ENCODE data around the gene DNAJC18.

Gene DNAJC18

GRCh38 chr5:139383275-139383992 lies 55.9 kb downstream of the DNAJC18 start, which contains the start of gene SLC23A1:
TSS of gene SLC23A1 (minus strand) at chr5:139383297. CDS start at chr5:139383253, 44 bp downstream.
- H3K9me3 ChIP-seq: no peaks in the 10 kb centered on the region
- peaks cover 19% of the 10 kb centered on the region for H3K4me1 ChIP-seq
- H3K27me3 ChIP-seq: no peaks in the 10 kb centered on the region
- no peak for DNase-seq
- no peaks in the 10 kb centered on the region for H3K36me3 ChIP-seq
- no peak for TF ChIP-seq CTCF (IDR thresholded peaks at IDR 0.05; ENCODE audit: low read depth, low read length)
- no peak within 1 kb of the TSS for H3K4me3 ChIP-seq (ENCODE audit: low read depth, low read length)

- Histone ChIP-seq H3K36me3 (no peaks in the 10 kb centered on the region), H3K4me1 (peaks cover 12% of the 10 kb centered on the region), H3K27me3 (no peaks in the 10 kb centered on the region), H3K4me3 (ENCODE audit: low read depth, low read length) (no peak overlapping the region), H3K9me3 (no peaks in the 10 kb centered on the region)
- no peak for TF ChIP-seq CTCF (IDR thresholded peaks at IDR 0.05; ENCODE audit: low read depth, low read length)
- DNase-seq: no peak
These were observed 56.5 kb downstream of the DNAJC18 start for GRCh38 chr5:139382807-139383206.

- H3K36me3 ChIP-seq: no peaks in the 10 kb centered on the region
- H3K4me1 ChIP-seq: peaks cover 11% of the 10 kb centered on the region
- H3K4me3 ChIP-seq (ENCODE audit: low read depth, low read length): no peak overlapping the region
- DNase-seq: no peak
- no peaks in the 10 kb centered on the region for H3K27me3 ChIP-seq
- H3K9me3 ChIP-seq: no peaks in the 10 kb centered on the region
- no peak for TF ChIP-seq CTCF (IDR thresholded peaks at IDR 0.05; ENCODE audit: low read depth, low read length)
These were observed 57.2 kb downstream of the DNAJC18 start for GRCh38 chr5:139381837-139382761.

- H3K4me1 ChIP-seq: peaks cover 11% of the 10 kb centered on the region
- no peaks in the 10 kb centered on the region for H3K9me3 ChIP-seq
- H3K36me3 ChIP-seq: no peaks in the 10 kb centered on the region
- H3K27me3 ChIP-seq: no peaks in the 10 kb centered on the region
- DNase-seq: no peak
- H3K4me3 ChIP-seq (ENCODE audit: low read depth, low read length): no peak overlapping the region
- TF ChIP-seq CTCF (IDR thresholded peaks at IDR 0.05; ENCODE audit: low read depth, low read length): no peak
These were observed 59.5 kb downstream of the DNAJC18 start for GRCh38 chr5:139379626-139380449.

GRCh38 chr5:139378941-139379361 lies 60.4 kb downstream of the DNAJC18 start:
- peaks cover 11% of the 10 kb centered on the region for H3K4me1 ChIP-seq
- no peaks in the 10 kb centered on the region for H3K9me3 ChIP-seq

More at GRCh38 chr5:139378941-139379361, 60.4 kb downstream of the DNAJC18 start:
- TF ChIP-seq CTCF (IDR thresholded peaks at IDR 0.05; ENCODE audit: low read depth, low read length): no peak
- no peak for DNase-seq
- no peaks in the 10 kb centered on the region for H3K27me3 ChIP-seq
- H3K36me3 ChIP-seq: no peaks in the 10 kb centered on the region
- H3K4me3 ChIP-seq (ENCODE audit: low read depth, low read length): no peak overlapping the region

Measured in BE2C (cell line).